ENCODE measurements around the gene MALRD1.

GRCh38 chr10:19595212-19595845, 546.7 kb downstream of the MALRD1 start:
- TF ChIP-seq CTCF (IDR thresholded peaks at IDR 0.05) = no peak
- TF ChIP-seq EZH2 (IDR thresholded peaks at IDR 0.05) = no peak

Data from neural progenitor cell (in vitro differentiated cells).